Esophagus mucosa (tissue), 1 donor: ENCODE results near the gene TBATA. TPM values are rescaled to one million over a fixed set of nuclear protein-coding genes. Genes with fewer than 3 reads are reported as not detected.

Experiments used
- ATAC-seq: fragments of 200-7000 bp; cut with Tn5 transposase; one replicate; pipeline ENCODE4 v1.9.1; 2020
- total RNA-seq: library from RNA; stranded (reverse); gene quantifications from one replicate; pipeline ENCODE4 v1.2.4, GENCODE V29; 2023
- donor health status: DM: yes; HTN: yes; CAD: no.

Gene TBATA
- total RNA-seq, 1 donor from 2014 or later, result not detected

DNA sequence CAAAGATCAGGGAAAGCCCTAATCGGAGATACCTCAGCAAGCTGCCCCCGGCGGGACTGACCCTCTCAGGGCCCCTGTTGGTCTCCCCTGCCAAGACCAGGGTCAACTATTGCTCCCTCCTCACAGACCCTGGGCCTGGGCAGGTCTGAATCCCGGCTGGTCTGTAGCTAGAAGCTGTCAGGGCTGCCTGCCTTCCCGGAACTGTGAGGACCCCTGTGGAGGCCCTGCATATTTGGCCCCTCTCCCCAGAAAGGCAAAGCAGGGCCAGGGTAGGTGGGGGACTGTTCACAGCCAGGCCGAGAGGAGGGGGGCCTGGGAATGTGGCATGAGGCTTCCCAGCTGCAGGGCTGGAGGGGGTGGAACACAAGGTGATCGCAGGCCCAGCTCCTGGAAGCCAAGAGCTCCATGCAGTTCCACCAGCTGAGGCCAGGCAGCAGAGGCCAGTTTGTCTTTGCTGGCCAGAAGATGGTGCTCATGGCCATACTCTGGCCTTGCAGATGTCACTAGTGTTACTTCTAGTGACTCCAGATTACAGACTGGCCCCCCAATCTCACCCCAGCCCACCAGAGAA, 24.1 kb downstream of the TBATA start:
- ATAC-seq, result no peak

DNA sequence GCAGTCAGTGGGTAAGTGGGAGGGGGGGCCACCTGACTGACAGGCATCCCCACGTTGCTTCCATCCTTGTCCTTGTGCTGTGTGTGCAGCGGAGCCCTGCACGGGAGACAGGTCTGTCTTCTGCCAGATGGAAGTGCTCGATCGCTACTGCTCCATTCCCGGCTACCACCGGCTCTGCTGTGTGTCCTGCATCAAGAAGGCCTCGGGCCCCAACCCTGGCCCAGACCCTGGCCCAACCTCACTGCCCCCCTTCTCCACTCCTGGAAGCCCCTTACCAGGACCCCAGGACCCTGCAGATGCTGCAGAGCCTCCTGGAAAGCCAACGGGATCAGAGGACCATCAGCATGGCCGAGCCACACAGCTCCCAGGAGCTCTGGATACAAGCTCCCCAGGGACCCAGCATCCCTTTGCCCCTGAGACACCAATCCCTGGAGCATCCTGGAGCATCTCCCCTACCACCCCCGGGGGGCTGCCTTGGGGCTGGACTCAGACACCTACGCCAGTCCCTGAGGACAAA, 24.8 kb downstream of the TBATA start:
- ATAC-seq, result peak; percentile 3

DNA sequence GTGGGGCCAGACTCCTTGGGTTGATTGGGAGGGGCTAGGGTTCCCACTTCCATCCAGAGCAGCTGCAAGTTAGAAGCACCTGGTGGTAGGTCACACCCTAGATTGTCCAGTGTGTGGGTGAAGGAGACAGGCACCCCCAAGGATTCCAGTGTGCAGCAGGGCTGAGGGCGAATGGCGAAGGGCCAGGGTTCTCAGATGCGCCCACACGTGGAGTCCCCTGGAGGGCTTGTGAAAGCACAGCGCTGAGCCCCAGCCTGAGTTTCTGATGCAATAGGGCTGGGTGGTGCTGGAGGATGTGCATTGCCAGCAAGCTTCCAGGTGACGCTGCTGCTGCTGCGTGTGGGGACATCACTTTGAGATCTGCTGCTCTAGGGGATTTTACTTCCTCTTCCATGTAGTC, 25.4 kb downstream of the TBATA start:
- ATAC-seq, result peak; percentile 80

DNA sequence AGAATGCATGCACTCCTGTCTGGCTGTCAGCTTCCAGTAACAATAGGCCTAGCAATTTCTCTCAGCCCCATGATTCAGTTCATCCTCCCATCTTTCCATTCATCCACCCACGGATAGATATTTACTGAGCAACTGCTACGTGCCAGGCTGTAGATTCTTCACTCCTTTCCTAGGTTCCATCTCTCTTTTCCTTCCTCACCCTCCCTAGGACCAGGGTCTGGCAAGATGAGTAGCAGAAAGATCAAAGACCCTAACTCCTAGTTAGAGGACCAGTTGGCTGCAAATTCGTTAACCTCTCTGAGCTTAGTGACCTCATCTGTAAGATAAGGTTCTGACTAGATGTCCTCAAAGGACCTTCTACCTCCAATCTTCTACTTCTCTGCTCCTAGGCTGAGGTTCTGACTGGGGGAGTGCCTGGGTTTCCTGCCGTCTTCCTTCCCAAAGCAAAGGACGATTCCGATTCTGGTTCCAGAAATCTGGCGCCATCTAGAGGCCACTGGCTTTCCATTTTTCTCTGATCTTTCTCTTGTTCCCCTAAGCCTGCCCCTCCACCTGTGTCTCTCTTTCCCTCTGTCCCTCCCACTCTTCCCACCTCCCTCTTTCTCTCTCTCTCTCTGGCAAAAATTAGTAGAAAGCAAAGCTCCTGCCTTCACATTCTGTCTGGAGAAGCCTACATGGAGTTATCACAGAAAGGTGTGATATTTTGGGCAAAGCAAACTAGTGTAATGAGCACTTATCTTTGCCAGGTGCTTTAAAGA, 26.2 kb downstream of the TBATA start:
- ATAC-seq, result peak; percentile 39

DNA sequence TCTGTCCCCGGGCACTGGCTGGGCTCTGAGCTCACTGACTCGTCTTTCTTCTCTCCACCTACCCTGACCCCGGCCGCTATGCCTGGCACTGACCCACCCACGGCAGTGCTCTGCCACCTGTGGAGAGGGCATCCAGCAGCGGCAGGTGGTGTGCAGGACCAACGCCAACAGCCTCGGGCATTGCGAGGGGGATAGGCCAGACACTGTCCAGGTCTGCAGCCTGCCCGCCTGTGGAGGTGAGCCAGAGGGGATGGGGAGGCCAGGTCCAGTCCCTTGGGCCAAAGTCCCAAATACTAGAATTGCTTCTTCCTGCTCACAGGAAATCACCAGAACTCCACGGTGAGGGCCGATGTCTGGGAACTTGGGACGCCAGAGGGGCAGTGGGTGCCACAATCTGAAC, 27.3 kb downstream of the TBATA start:
- ATAC-seq, result no peak

DNA sequence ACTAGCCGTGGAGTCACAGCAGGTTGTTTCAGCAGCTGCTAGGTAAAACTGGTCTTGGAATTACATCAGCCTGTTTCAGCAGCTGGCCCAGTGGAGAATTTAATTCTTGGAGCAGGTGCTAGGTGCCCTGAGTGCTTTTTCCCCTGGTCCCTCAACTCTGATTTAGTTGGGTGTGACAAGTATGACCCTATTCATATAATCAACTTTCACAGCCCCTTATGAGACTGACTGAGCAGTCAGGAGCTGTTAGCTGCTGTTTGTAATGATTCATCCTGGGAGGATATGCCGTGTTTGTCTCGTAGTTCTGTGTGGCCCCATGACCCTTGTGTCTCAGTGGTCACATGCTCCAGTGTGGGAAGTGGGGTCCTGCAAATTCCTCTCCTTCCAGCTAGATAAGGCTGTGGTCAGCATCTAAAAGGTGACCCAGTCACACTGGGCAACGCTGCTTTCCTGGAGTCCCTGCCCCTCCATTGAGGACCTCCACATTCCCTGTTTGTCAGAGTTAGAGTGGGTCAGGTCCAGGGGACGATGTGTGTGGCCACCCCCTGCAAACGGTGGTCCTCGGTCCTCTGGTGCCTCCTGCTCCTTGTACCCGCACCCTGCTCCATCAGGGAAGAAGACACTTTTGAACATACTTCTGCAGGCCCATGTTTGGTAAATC, 28.3 kb downstream of the TBATA start:
- no peak for ATAC-seq

DNA sequence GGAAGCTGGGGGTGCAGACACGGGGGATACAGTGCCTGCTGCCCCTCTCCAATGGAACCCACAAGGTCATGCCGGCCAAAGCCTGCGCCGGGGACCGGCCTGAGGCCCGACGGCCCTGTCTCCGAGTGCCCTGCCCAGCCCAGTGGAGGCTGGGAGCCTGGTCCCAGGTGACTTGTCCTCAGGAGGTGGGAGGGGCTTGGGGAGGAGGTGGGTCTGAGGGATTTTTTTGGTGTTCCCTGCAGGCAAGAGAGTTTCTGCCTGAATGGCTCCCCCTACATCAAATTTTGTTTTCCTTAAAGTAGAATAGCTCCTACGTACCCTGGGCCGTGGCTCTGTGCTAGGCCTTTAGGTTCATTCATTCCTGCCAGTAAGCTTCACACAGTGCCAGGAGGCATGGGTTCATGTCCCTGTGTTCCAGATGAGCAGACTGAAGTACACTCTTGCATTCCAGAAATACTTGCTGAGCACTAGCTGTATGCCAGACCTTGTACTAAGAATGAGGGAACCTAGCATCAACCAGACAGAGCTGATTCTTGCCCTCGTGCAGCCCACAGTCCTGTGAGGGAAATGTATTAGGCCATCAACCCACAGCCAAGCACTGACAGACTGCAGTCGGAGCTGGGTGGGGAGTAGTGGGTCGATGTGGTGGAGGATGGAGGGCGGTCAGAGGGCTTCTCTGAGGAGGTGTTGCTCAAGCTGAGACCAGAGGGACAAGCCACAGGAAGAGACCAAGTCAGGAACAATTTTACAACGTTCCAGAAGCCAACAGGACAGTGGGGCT, 31.1 kb downstream of the TBATA start:
- no peak for ATAC-seq

DNA sequence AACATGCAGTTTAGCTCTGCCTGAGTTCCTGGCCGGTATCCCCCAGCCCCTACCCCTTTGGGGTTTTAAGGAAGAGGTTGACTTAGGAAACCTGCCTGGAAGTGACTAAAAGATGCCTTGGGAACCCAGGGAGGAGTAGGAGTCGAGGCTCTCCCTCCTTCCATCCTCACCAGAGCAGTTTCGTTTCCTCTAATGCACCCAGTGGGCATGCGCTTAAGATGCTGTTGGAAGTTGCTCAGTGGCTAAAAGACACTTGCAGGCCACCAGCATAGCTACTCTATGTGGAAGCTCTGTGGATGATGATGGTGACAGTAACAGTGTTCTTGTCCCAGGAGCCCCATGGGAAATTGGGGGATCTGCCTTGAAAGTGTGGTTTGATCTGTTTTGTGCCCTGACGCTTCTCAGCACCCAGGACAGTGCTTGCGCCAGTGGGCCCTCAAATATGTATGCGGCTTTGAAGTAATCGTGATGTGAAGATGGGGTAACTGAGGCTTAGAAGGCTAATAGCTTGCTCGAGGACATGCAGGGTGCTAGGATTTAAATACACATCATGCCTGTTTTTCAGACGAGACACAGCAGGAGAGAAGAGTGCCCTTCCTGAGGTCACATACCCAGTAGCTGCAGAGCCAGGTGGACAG, 32.0 kb downstream of the TBATA start:
- ATAC-seq, result no peak

DNA sequence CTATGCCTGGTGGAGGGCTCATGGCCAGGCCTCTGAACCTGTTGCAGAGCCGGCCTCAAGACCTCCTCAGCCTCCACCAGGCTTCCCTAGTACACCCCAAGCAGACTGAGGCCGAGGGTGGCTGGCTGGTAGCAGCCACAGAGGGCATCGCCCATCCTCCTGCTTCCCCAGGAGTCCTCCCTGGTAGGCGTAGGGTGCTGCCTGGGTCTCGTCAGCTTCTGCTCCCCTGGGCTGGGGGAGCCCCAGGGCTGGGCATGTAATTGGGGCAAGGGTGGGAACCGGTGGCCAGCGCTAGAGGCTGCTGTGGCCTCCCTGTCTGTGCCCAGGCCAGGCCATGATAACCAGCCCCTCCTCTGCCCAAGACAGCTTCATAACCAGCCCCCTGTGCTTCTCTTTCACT, 32.6 kb downstream of the TBATA start:
- ATAC-seq, result no peak

DNA sequence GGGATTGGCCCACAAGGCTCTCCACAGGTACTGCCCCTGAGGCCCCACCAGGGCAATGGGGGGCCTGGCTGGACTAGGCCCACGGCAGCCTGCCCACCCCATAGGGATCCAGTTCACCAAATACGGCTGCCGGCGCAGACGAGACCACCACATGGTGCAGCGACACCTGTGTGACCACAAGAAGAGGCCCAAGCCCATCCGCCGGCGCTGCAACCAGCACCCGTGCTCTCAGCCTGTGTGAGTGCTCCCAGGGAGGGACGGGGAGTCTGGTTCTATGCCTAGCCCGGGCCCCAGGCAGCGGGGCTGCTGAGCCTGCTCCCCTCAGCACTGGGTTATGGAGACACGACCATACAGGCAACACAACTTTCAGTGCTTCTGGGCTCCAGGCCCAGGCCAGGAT, 33.2 kb downstream of the TBATA start:
- no peak for ATAC-seq

DNA sequence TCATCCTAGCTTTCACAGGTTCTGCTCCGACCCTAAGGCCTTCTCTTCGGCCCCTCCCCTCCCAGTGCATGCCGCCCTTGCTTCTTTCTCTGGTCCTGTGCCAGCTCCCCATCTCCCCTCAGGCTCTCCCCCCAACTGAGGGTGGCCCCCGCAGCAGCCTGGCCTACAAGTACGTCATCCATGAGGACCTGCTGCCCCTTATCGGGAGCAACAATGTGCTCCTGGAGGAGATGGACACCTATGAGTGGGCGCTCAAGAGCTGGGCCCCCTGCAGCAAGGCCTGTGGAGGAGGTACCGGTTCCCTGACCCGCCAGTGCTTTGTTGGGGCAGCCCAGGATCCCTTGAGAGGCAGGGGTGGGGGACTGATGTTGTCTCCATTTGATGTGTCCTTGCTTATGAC, 33.8 kb downstream of the TBATA start:
- no peak for ATAC-seq

DNA sequence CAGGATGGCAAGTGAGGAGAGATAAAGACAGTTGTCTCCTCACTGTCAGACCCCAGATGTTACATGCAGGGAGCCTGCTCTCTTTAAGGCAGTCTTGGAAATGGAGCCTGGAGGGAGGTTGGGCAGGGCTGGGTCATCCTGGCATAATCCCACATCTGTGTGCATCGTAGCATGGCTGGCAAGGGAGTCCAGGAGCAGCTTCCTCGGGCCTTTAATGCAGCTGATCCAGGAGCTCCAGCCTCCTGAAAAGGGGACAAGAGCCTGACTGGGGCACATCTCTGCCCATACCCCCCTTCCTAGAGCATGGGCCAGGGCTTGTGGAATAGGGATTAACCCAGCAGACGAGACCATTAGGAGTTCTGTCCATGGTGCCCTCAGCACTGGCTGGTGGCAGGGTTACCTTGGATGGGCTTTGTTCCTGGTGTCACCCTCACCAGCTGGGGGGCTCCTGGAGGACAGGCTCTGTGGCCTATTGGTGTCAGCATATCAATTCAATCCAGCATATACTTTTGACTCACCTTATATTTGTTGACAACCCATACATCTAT, 34.9 kb downstream of the TBATA start:
- no peak for ATAC-seq

DNA sequence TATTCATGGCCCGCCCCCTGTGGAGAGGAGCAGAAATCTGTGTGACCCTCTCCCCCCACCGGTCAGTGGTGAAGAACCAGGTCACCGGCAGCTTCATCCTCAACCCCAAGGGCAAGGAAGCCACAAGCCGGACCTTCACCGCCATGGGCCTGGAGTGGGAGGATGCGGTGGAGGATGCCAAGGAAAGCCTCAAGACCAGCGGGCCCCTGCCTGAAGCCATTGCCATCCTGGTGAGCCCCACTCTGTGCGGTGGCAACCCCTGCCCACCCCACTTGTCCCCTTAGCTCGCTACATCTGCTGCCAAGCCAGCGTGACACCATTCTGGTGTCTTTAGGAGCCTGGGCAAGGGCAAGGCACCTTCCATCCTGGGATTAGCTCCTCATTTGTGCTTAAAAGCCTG, 35.4 kb downstream of the TBATA start:
- ATAC-seq, result no peak

DNA sequence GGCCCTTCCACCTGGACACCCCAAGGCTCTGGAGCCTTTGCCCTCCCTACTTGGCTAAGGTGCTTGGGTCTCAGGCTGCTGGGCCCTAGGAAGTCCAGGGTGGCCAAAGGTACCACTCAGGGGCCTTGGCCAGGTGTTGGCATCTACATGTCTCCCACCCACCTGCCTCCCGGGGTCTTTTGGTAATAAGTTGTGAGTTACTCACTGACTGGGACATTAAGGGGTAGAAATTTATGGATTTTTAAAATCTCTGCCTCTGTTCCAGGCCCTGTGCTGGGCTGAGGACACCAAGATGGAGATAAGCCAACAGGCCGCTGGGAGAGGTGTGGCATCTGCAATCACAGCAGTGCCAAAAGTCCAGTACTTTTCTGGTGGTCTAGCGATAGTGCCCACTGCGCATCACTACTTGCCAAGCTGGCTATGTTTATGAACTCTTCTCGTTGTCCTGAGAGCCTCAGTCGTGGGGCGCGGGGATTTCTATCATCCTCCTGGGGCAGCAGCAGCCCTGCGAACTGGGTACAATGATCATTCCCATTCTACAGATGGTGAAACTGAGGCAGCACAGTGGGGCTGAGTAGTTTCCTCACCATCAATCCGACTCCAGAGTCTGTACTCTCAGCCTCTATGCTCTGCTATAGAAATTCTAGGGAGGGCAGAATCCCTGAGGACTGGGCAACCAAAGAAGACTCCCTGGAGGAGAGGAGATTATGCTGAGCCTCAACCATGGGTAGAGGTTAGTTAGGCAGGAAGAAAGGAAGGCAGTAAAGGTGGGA, 36.2 kb downstream of the TBATA start:
- ATAC-seq, result no peak

DNA sequence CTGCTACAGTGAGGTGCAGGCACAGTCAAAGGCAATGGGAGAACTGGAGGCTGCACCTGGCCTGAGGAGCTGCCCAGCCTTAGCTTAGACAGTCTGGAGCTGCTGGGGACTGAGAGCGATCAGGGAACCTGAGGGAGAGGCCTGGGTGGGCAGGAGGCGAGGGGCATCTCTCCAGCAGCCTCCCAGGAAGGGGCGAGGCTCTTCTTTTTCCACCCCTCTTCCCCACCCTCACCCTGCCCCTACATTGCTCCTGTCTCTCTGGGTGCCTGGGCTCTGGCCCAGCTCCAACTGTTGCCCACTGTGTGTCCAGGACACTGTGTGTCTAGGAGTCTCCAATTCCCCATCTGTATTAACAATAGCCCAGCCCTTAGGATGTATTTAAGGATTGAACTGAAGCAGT, 36.9 kb downstream of the TBATA start:
- no peak for ATAC-seq

DNA sequence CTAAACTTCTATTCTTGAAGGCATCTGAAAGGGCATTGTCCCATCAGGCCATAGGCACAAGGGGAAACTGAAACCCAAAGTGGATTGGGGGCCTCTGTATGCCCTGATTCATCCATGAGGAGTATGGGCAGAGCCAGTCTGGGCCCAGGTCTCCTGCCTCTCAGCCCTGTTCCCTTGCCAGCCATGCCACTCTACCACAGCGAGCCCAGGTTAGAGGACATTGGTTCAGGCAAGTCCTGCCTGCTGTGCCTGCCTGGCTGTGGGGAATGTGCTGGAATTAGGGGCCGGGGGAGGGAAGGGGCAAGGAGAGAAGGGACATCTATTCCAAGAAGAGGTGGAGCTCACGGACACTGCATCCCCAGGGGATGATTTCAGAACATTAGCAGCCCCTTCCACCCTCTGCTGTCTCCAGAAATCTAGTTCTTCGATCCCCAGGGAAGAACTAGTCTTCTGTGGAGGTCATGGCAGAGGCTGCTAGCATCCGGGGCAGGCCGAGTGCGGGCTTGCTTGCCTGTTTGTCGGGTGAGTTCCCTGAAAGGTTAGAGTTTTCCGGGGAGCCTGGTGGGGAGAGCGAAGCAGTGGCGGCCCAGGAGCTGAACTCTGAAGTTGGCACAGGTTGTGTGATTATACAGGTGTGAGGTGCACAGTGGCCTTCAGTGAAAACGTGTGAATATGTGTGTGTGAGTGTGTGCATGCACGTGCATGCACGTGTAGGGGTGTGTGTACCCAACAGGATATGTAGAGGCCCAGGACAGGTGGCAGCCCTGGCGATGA, 37.8 kb downstream of the TBATA start:
- no peak for ATAC-seq

DNA sequence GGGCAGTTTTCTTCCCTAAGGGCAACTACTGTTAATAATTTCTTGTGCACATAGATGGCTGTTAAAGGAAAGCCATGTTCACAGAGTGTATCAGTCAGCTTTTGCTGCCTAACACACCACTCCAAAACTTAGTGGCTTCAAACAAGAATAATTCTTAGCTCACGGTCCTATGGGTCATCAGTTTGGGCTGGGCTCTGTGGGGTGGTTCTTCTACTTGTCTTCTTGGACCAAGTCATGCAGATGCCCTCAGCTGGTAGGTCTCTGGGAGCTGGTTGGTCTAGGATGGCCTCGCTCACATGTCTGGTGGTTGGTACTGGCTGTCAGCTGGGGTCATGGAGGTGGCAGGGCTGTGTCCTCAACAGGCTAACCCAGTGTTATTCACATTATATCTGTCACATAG, 39.6 kb downstream of the TBATA start:
- ATAC-seq, result no peak

DNA sequence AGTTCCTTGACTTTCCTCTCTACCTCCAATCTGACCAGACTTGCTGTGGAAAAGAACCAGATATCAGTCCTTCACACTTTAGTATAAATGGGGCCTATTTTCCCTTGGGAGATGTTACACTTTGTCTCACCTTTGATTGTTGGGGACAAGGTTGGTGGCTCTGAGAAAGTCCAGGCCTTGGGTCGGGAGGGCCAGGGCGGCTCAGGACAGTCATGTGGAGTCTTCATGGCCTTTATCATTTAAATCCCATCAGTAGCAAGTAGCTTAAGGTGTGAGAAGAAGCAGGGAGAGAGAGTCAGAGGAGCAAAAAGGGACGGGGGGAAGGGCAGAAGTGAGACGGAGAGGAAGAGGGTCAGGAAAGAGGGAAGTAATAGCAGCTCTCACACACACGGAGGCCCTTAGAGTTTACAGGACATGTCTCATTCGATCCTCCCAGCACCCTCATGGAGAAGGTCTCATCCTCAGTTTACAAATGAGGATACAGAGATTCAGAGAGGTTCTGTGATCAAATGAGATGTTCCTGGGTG, 40.5 kb downstream of the TBATA start:
- no peak for ATAC-seq

DNA sequence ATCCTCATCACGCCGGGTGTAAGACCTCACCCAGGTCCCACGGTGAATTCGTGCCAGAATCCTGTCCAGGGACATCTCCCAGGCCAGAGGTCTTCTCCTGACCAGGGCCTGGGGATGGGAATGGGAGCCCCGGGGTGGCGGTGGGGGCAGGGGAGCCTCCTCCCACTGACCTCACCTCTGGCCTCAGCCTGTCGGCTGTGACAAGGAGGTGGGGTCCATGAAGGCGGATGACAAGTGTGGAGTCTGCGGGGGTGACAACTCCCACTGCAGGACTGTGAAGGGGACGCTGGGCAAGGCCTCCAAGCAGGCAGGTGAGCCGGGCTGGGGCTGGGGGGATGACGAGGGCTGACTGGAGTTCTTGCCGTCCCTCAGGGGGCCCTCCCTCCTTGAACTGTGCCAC, 41.3 kb downstream of the TBATA start:
- ATAC-seq, result no peak

DNA sequence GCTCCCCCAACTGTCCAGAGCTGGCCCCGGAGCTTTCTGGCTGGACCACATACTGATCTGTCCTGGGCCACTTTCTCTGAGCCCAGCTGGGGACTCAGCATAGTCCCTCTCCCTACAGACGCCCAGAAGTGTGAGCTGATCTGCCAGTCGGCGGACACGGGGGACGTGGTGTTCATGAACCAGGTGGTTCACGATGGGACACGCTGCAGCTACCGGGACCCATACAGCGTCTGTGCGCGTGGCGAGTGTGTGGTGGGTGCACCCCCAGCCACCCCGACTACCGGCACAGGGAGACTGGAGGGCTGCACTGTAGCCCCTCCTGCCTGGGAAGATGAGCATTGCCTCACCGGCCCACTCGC, 41.8 kb downstream of the TBATA start:
- ATAC-seq, result no peak
